Left colon (tissue), 2 donors: ENCODE measurements around the gene PDZD2. TPM values are rescaled to one million over a fixed set of nuclear protein-coding genes. Genes with fewer than 3 reads are reported as not detected.

Source experiments
- ATAC-seq: fragments of 200-7000 bp; cut with Tn5 transposase; one replicate; pipeline ENCODE4 v1.9.1; 2020; ENCODE audit warnings: mild to moderate bottlenecking, moderate library complexity
- DNase-seq, 2 donors: peaks; one replicate each; pipeline ENCODE4 v3.0.0-alpha.2; 2020
- intact Hi-C, 2 donors: fragments of 100-400 bp; cut with DNase I in 1 of 2; cut with micrococcal nuclease in 1 of 2; formaldehyde crosslinking; loops; one replicate each; pipeline versions ENCODE4 v1.11.2 to v1.14.0; 2022; cut with DNase I, micrococcal nuclease
- total RNA-seq, 2 donors: library from RNA; stranded (reverse); fragmentation: NEBNext Ultra II Directional; extraction: Animal tissue kit (Norgen Biotek cat#: 25700); gene quantifications; one replicate each; pipeline ENCODE4 v1.2.1, GENCODE V29; 2021
- donor health status: DM: no; HTN: no; CAD: no.
- donor health status: DM: yes; HTN: yes; CAD: no.

PDZD2 gene
- total RNA-seq, 2 donors from 2014 or later, result 1.6 to 2.3 TPM

- DNase-seq (no peak), ATAC-seq (no peak)
- intact Hi-C loops, result no loop called here
Observed at GRCh38 chr5:31833710-31834109, 194.8 kb downstream of the PDZD2 start.

GRCh38 chr5:31844622-31845345 is 205.9 kb downstream of the PDZD2 start:
- ATAC-seq (no peak), DNase-seq (no peak)
- intact Hi-C loops, result no loop called here

- ATAC-seq (no peak), DNase-seq (no peak)
- intact Hi-C loops, result no loop called here
Observed at GRCh38 chr5:31845361-31845760, 206.4 kb downstream of the PDZD2 start.

GRCh38 chr5:31846934-31847333 is 208.0 kb downstream of the PDZD2 start:
- ATAC-seq (no peak), DNase-seq (no peak)
- intact Hi-C loops, result no loop called here

GRCh38 chr5:31847354-31847753 is 208.4 kb downstream of the PDZD2 start:
- no peak for DNase-seq
- no peak for ATAC-seq
- intact Hi-C loops, result no loop called here

GRCh38 chr5:31850981-31851689 is 212.2 kb downstream of the PDZD2 start:
- ATAC-seq, result no peak
- DNase-seq, result no peak
- intact Hi-C loops, result no loop called here

- intact Hi-C loops, result no loop called here
- ATAC-seq (no peak), DNase-seq (no peak)
Observed at GRCh38 chr5:31853398-31854135, 214.6 kb downstream of the PDZD2 start.

GRCh38 chr5:31854181-31855133 is 215.5 kb downstream of the PDZD2 start:
- DNase-seq, result no peak
- no peak for ATAC-seq
- intact Hi-C loops, result no loop called here

GRCh38 chr5:31855134-31856040 is 216.5 kb downstream of the PDZD2 start:
- no peak for DNase-seq
- ATAC-seq, result no peak
- intact Hi-C loops, result no loop called here

- no peak for DNase-seq
- ATAC-seq, result no peak
- intact Hi-C loops, result no loop called here
Observed at GRCh38 chr5:31859096-31859495, 220.2 kb downstream of the PDZD2 start.

- intact Hi-C loops, result no loop called here
- ATAC-seq (no peak), DNase-seq (no peak)
Observed at GRCh38 chr5:31860278-31860677, 221.3 kb downstream of the PDZD2 start.

GRCh38 chr5:31860726-31861433 is 221.9 kb downstream of the PDZD2 start:
- ATAC-seq, result no peak
- intact Hi-C loops, result no loop called here
- no peak for DNase-seq

GRCh38 chr5:31861601-31862000 is 222.7 kb downstream of the PDZD2 start:
- no peak for ATAC-seq
- intact Hi-C loops, result no loop called here
- no peak for DNase-seq

- ATAC-seq (no peak), DNase-seq (no peak)
- intact Hi-C loops, result no loop called here
Observed at GRCh38 chr5:31863991-31864411, 225.1 kb downstream of the PDZD2 start.

- ATAC-seq, result no peak
- intact Hi-C loops, result no loop called here
- no peak for DNase-seq
Observed at GRCh38 chr5:31866166-31866565, 227.2 kb downstream of the PDZD2 start.

GRCh38 chr5:31867219-31867618 is 228.3 kb downstream of the PDZD2 start:
- ATAC-seq (no peak), DNase-seq (no peak)
- intact Hi-C loops, result no loop called here

GRCh38 chr5:31880449-31880848 is 241.5 kb downstream of the PDZD2 start:
- DNase-seq (no peak), ATAC-seq (no peak)
- intact Hi-C loops, result no loop called here
